Stimulated activated CD8-positive, alpha-beta memory T cell treated with anti-CD3 and anti-CD28 coated beads, Interleukin-12 subunit alpha, Interleukin-12 subunit beta, amount 100 ng/mL, for 1 hour (primary cell): Measurements from ENCODE around the gene PUM2.

Experiments
- DNase-seq: peaks from one replicate; pipeline ENCODE4 v3.0.0-alpha.2; 2020; ENCODE audit warnings: low read depth

Gene PUM2

GRCh38 chr2:20198796-20199632 is 151.6 kb downstream of the PUM2 start:
- DNase-seq: no peak
